ENCODE measurements around the gene SLC12A3. TPM values are rescaled to one million over a fixed set of nuclear protein-coding genes. Genes with fewer than 3 reads are reported as not detected.

Gene SLC12A3
- total RNA-seq, 4 donors from 2014 or later = not detected

DNA sequence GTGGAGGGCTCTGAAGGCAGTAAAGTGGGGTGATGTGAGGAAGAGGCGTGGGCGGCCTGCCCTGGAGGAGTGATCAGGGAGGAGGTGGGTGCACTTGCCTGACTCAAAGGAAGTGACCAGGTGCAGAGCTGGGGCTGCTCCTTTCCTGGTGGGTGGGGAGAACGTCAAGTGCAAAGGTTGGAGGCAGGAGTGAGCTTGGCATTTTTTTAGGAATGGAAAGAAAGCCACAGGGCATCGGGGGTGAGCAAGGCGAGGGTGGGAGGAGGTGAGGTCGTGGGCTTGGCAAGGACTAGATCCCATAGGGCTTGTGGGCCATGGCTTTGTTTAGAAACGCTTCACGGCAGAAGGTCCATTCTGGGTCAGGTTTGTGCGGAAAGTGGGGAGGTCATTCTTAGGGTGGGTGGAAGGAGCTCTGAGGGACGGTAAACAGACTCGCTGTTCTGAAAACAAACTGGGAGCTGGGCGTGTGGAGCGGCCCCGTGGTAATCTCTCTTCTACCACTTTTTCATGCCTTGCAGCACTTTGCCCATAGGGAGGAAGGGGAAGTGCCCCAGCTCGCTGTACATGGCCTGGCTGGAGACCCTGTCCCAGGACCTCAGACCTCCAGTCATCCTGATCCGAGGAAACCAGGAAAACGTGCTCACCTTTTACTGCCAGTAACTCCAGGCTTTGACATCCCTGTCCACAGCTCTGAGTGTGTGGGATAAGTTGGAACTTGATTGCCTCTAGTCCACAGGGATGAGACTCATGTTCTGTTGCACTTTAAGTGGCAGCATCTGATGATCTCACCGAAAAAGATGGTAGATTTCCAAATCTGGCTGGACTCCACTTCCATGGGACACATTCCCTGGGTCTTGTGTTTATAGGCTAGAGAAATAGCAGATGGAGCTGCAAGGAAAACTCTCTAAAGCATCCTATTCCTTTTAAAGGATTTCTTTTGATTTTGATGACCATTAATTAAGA lies 48.0 kb downstream of the SLC12A3 start:
- Histone ChIP-seq H3K9me3 (no peaks in the 10 kb centered on the region), H3K36me3 (no peaks in the 10 kb centered on the region), H3K27ac (peak overlapping the region in 3 of 4 donors; percentile 36 to 81 (median 65)), H3K4me3 (no peak overlapping the region), H3K4me1 (peaks cover 0 to 73% (median 42%) of the 10 kb centered on the region in 4 donors), H3K27me3 (no peaks in the 10 kb centered on the region)
- DNase-seq (ENCODE audit: low spot score in 2 of 2) = peak in 1 of 2 donors; percentile 63
- TF ChIP-seq, protein P1, sequence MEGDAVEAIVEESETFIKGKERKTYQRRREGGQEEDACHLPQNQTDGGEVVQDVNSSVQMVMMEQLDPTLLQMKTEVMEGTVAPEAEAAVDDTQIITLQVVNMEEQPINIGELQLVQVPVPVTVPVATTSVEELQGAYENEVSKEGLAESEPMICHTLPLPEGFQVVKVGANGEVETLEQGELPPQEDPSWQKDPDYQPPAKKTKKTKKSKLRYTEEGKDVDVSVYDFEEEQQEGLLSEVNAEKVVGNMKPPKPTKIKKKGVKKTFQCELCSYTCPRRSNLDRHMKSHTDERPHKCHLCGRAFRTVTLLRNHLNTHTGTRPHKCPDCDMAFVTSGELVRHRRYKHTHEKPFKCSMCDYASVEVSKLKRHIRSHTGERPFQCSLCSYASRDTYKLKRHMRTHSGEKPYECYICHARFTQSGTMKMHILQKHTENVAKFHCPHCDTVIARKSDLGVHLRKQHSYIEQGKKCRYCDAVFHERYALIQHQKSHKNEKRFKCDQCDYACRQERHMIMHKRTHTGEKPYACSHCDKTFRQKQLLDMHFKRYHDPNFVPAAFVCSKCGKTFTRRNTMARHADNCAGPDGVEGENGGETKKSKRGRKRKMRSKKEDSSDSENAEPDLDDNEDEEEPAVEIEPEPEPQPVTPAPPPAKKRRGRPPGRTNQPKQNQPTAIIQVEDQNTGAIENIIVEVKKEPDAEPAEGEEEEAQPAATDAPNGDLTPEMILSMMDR (IDR thresholded peaks at IDR 0.05) = no peak
- TF ChIP-seq EP300 (IDR thresholded peaks at IDR 0.05) (peak in 1 of 2 donors; percentile 36), POLR2A (IDR thresholded peaks at IDR 0.05) (no peak)
- WGBS, 2 donors = 58 to 62% methylated on average over 18 of the region's 18 CpGs

GRCh38 chr16:56914896-56915295 lies 49.9 kb downstream of the SLC12A3 start:
- peak overlapping the region; percentile 9 to 83 (median 40) for H3K27ac ChIP-seq
- H3K27me3 ChIP-seq = no peaks in the 10 kb centered on the region
- H3K9me3 ChIP-seq = no peaks in the 10 kb centered on the region
- H3K36me3 ChIP-seq = no peaks in the 10 kb centered on the region
- WGBS, 2 donors = 91 to 96% methylated on average over 7 of the region's 7 CpGs
- H3K4me1 ChIP-seq = peaks cover 0 to 73% (median 44%) of the 10 kb centered on the region in 4 donors
- H3K4me3 ChIP-seq = no peak overlapping the region
- DNase-seq (ENCODE audit: low spot score in 2 of 2) = no peak
- no peak for TF ChIP-seq EP300 (IDR thresholded peaks at IDR 0.05)
- TF ChIP-seq, protein P1 (IDR thresholded peaks at IDR 0.05) = no peak
- TF ChIP-seq POLR2A (IDR thresholded peaks at IDR 0.05) = no peak

GRCh38 chr16:56915336-56916119 lies 50.5 kb downstream of the SLC12A3 start:
- Histone ChIP-seq H3K4me3 (no peak overlapping the region), H3K27ac (peak overlapping the region; percentile 14 to 83 (median 61)), H3K27me3 (no peaks in the 10 kb centered on the region), H3K36me3 (no peaks in the 10 kb centered on the region), H3K9me3 (no peaks in the 10 kb centered on the region), H3K4me1 (peaks cover 0 to 71% (median 42%) of the 10 kb centered on the region in 4 donors)
- 19 to 30% methylated on average over 13 of the region's 13 CpGs for WGBS, 2 donors
- TF ChIP-seq POLR2A (IDR thresholded peaks at IDR 0.05) (no peak), EP300 (IDR thresholded peaks at IDR 0.05) (peak in 1 of 2 donors; percentile 12)
- TF ChIP-seq, protein P1 (IDR thresholded peaks at IDR 0.05) = no peak
- peak; percentile 29 to 34 for DNase-seq (ENCODE audit: low spot score in 2 of 2)

- no peak for DNase-seq (ENCODE audit: low spot score in 2 of 2)
- Histone ChIP-seq H3K9me3 (no peaks in the 10 kb centered on the region), H3K4me3 (no peak overlapping the region), H3K36me3 (no peaks in the 10 kb centered on the region), H3K27me3 (no peaks in the 10 kb centered on the region), H3K4me1 (peaks cover 0 to 59% (median 40%) of the 10 kb centered on the region in 4 donors), H3K27ac (peak overlapping the region in 3 of 4 donors; percentile 49 to 83 (median 55))
- WGBS, 2 donors = 66 to 71% methylated on average over 5 of the region's 5 CpGs
- peak in 1 of 2 donors; percentile 53 for TF ChIP-seq EP300 (IDR thresholded peaks at IDR 0.05)
- TF ChIP-seq, protein P1 (IDR thresholded peaks at IDR 0.05) = no peak
Observed at GRCh38 chr16:56916571-56917403, 51.8 kb downstream of the SLC12A3 start.
